CD14-positive monocyte (primary cell): ENCODE measurements around the gene FRMPD3. TPM values are rescaled to one million over a fixed set of nuclear protein-coding genes. Genes with fewer than 3 reads are reported as not detected.

Experiments used
- DNase-seq, 3 donors: peaks; one replicate each; pipeline ENCODE4 v3.0.0-alpha.2; 2011 to 2022
- H2AFZ ChIP-seq: 2 replicates; pipeline ENCODE4 v1.6.0; 2012; ENCODE audit warnings: mild to moderate bottlenecking, low read depth, low read length, inconsistent platforms; ENCODE audit not compliant: insufficient read depth, poor library complexity, severe bottlenecking
- H3K27ac ChIP-seq, 2 donors: 1 replicate in 1 of 2; 2 replicates in 1 of 2; pipeline ENCODE4 v1.5.1; 2012 to 2013; ENCODE audit warnings: low read length in 2 of 2, control low read depth in 1 of 2, inconsistent platforms in 1 of 2, low read depth in 1 of 2, mild to moderate bottlenecking in 1 of 2
- H3K27me3 ChIP-seq, 2 donors: one replicate each; pipeline versions ENCODE4 v1.6.0 to v1.6.1; 2011 to 2013; ENCODE audit warnings: low read length in 2 of 2; ENCODE audit not compliant: control insufficient read depth in 2 of 2, insufficient read depth in 2 of 2
- H3K36me3 ChIP-seq, 2 donors: replicated peaks in 1 of 2; 1 replicate in 1 of 2; 2 replicates in 1 of 2; pipeline versions ENCODE4 v1.5.1 to v1.6.1; 2012 to 2013; ENCODE audit warnings: low read length in 2 of 2, control low read depth in 1 of 2, inconsistent platforms in 1 of 2, mild to moderate bottlenecking in 1 of 2; ENCODE audit not compliant: insufficient read depth in 2 of 2, control insufficient read depth in 1 of 2
- H3K4me1 ChIP-seq, 2 donors: 1 replicate in 1 of 2; 2 replicates in 1 of 2; pipeline versions ENCODE4 v1.5.1 to v1.6.1; 2012 to 2013; ENCODE audit warnings: low read length in 2 of 2, control low read depth in 1 of 2, inconsistent platforms in 1 of 2, mild to moderate bottlenecking in 1 of 2, moderate library complexity in 1 of 2; ENCODE audit not compliant: insufficient read depth in 2 of 2, control insufficient read depth in 1 of 2
- H3K4me2 ChIP-seq: replicated peaks from 2 replicates; pipeline ENCODE3; 2012; ENCODE audit warnings: low read length, moderate library complexity, mild to moderate bottlenecking; ENCODE audit not compliant: poor library complexity, severe bottlenecking; ENCODE audit errors: extremely low read depth
- H3K4me3 ChIP-seq, 3 experiments: fragments of 200-600 bp in 1 of 3; sonication (generic) in 1 of 3; replicated peaks in 1 of 3; 1 replicate in 2 of 3; 2 replicates in 1 of 3; pipeline ENCODE4 v1.5.1; 2011 to 2013; ENCODE audit warnings: low read length in 3 of 3, mild to moderate bottlenecking in 3 of 3, control low read depth in 2 of 3, low read depth in 2 of 3, inconsistent platforms in 1 of 3, moderate library complexity in 1 of 3
- H3K79me2 ChIP-seq: 2 replicates; pipeline ENCODE4 v1.6.0; 2012; ENCODE audit warnings: mild to moderate bottlenecking, control low read depth, inconsistent platforms, low read length, moderate library complexity; ENCODE audit not compliant: insufficient read depth
- H3K9ac ChIP-seq: 2 replicates; pipeline ENCODE4 v1.6.0; 2017; ENCODE audit warnings: low read length, mild to moderate bottlenecking; ENCODE audit not compliant: insufficient read depth, poor library complexity, severe bottlenecking
- H3K9me3 ChIP-seq, 2 donors: replicated peaks in 1 of 2; 1 replicate in 1 of 2; 2 replicates in 1 of 2; pipeline versions ENCODE4 v1.5.1 to v1.6.1; 2012 to 2013; ENCODE audit warnings: low read length in 2 of 2, control low read depth in 1 of 2; ENCODE audit not compliant: control insufficient read depth in 1 of 2, insufficient read depth in 1 of 2
- H4K20me1 ChIP-seq: 2 replicates; pipeline ENCODE4 v1.6.0; 2012; ENCODE audit warnings: mild to moderate bottlenecking, low read length, control low read depth, moderate library complexity; ENCODE audit not compliant: insufficient read depth
- H3K27ac Mint-ChIP-seq, 7 donors: one replicate each; pipeline ENCODE4 v1.8.0; 2020; ENCODE audit warnings: mild to moderate bottlenecking in 7 of 7, mixed read lengths in 7 of 7, moderate library complexity in 6 of 7, inconsistent platforms in 2 of 7
- H3K27me3 Mint-ChIP-seq, 3 donors: one replicate each; pipeline ENCODE4 v1.8.0; 2021 to 2022; ENCODE audit warnings: low read depth in 3 of 3, mild to moderate bottlenecking in 3 of 3, mixed read lengths in 3 of 3, moderate library complexity in 3 of 3, inconsistent platforms in 1 of 3
- H3K36me3 Mint-ChIP-seq, 2 donors: one replicate each; pipeline ENCODE4 v1.8.0; 2020; ENCODE audit warnings: mixed read lengths in 2 of 2, inconsistent platforms in 1 of 2, mild to moderate bottlenecking in 1 of 2
- H3K4me1 Mint-ChIP-seq: one replicate; pipeline ENCODE4 v1.8.0; 2020; ENCODE audit warnings: mild to moderate bottlenecking, mixed read lengths
- H3K4me3 Mint-ChIP-seq, 2 donors: one replicate each; pipeline ENCODE4 v1.8.0; 2020; ENCODE audit warnings: mild to moderate bottlenecking in 2 of 2, mixed read lengths in 2 of 2, moderate library complexity in 1 of 2
- H3K9me3 Mint-ChIP-seq, 7 donors: one replicate each; pipeline ENCODE4 v1.8.0; 2020 to 2022; ENCODE audit warnings: mixed read lengths in 7 of 7, mild to moderate bottlenecking in 6 of 7, moderate library complexity in 6 of 7, inconsistent platforms in 2 of 7
- CTCF ChIP-seq: fragments of 200-600 bp; IDR thresholded peaks from one replicate; pipeline ENCODE4 v1.8.0; 2022; ENCODE audit warnings: antibody characterized with exemption, mild to moderate bottlenecking
- WGBS: methylation state at CpG from one replicate; pipeline ENCODE4 v1.1.5; 2013; ENCODE audit warnings: missing lambda C conversion rate; ENCODE audit not compliant: insufficient coverage; 5-methylcytosine and 5-hydroxymethylcytosine counted together
- intact Hi-C, 2 donors: fragments of 100-400 bp; cut with micrococcal nuclease; formaldehyde crosslinking; loops; one replicate each; pipeline versions ENCODE4 v1.15.0 to v1.15.1; 2023
- polyA plus RNA-seq, 3 donors: library from polyadenylated mRNA; depleted of rRNA in 1 of 3; unstranded in 2 of 3; stranded (reverse) in 1 of 3; fragments of 300-500 nt in 2 of 3; fragments of >200 nt in 1 of 3; fragmentation: Illumina TruSeq in 2 of 3; gene quantifications; 1 replicate in 2 of 3; 2 replicates in 1 of 3; pipeline ENCODE4 v1.2.3, GENCODE V29; 2012 to 2021

FRMPD3 gene
- polyA plus RNA-seq, 3 donors: not detected

DNA sequence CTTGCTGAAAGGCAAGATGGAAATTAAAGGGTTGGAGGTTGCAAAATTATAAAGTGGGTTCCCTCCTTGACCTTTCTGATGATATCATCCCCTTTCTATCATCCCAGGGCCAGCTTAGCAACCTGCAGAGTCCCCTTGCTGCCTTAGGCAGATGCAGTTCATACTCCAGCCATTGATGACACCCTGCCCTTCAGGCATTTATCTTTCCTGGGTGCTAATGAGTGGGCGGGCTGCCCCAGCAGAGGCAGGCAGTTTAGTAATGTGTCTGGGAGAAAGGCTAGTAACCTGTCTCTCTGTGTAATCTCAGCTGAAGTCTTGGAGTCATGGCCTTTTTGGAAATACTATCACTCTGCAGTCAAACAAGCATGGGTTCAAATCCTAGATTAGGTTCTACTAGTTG, 3.8 kb upstream of the FRMPD3 start:
- Histone ChIP-seq H3K9me3 (peaks cover 0 to 14% of the 10 kb centered on the region in 2 donors), H3K4me3 (no peak overlapping the region), H3K4me1 (no peaks in the 10 kb centered on the region), H2AFZ (no peak overlapping the region), H3K27me3 (peaks cover 3 to 34% of the 10 kb centered on the region in 2 donors), H4K20me1 (no peaks in the 10 kb centered on the region), H3K79me2 (no peaks in the 10 kb centered on the region), H3K36me3 (no peaks in the 10 kb centered on the region), H3K9ac (no peak overlapping the region), H3K4me2 (no peak overlapping the region), H3K27ac (no peak overlapping the region)
- H3K27me3 Mint-ChIP-seq: peaks cover 24 to 49% (median 44%) of the 10 kb centered on the region in 3 donors
- H3K9me3 Mint-ChIP-seq: peaks cover 0 to 8% (median 0%) of the 10 kb centered on the region in 7 donors
- no CpG with 5 or more reads among the region's 1 CpG for WGBS
- H3K36me3 Mint-ChIP-seq: no peaks in the 10 kb centered on the region
- no peak for DNase-seq
- TF ChIP-seq CTCF: no peak
- H3K4me1 Mint-ChIP-seq: peaks cover 3% of the 10 kb centered on the region
- intact Hi-C loops: no loop called here
- no peak overlapping the region for H3K27ac Mint-ChIP-seq
- H3K4me3 Mint-ChIP-seq: no peak overlapping the region

- H3K36me3 Mint-ChIP-seq: no peaks in the 10 kb centered on the region
- H3K4me3 Mint-ChIP-seq: peak overlapping the region in 1 of 2 donors; percentile 31
- H3K9me3 Mint-ChIP-seq: peaks cover 0 to 8% (median 3%) of the 10 kb centered on the region in 7 donors
- Histone ChIP-seq H4K20me1 (no peaks in the 10 kb centered on the region), H2AFZ (no peak overlapping the region), H3K36me3 (no peaks in the 10 kb centered on the region), H3K4me1 (no peaks in the 10 kb centered on the region), H3K9me3 (peaks cover 0 to 18% of the 10 kb centered on the region in 2 donors), H3K4me2 (no peak overlapping the region), H3K9ac (no peak overlapping the region), H3K79me2 (no peaks in the 10 kb centered on the region), H3K27ac (no peak overlapping the region), H3K27me3 (peaks cover 3 to 55% of the 10 kb centered on the region in 2 donors), H3K4me3 (no peak overlapping the region)
- H3K4me1 Mint-ChIP-seq: peaks cover 3% of the 10 kb centered on the region
- no peak overlapping the region for H3K27ac Mint-ChIP-seq
- no peak for TF ChIP-seq CTCF
- H3K27me3 Mint-ChIP-seq: peaks cover 39 to 66% (median 64%) of the 10 kb centered on the region in 3 donors
- DNase-seq: no peak
- intact Hi-C loops: no loop called here
Measured at GRCh38 chrX:107447642-107448041, 1.8 kb upstream of the FRMPD3 start.
